Stimulated activated CD4-positive, alpha-beta T cell treated with anti-CD3 and anti-CD28 coated beads, Interleukin-1b, Interleukin-23, amount 100 ng/mL, for 48 hours (primary cell): Measurements from ENCODE around the gene NRSN2.

ENCODE experiments used
- DNase-seq: peaks from one replicate; pipeline ENCODE4 v3.0.0-alpha.2; 2020

Gene NRSN2

DNA sequence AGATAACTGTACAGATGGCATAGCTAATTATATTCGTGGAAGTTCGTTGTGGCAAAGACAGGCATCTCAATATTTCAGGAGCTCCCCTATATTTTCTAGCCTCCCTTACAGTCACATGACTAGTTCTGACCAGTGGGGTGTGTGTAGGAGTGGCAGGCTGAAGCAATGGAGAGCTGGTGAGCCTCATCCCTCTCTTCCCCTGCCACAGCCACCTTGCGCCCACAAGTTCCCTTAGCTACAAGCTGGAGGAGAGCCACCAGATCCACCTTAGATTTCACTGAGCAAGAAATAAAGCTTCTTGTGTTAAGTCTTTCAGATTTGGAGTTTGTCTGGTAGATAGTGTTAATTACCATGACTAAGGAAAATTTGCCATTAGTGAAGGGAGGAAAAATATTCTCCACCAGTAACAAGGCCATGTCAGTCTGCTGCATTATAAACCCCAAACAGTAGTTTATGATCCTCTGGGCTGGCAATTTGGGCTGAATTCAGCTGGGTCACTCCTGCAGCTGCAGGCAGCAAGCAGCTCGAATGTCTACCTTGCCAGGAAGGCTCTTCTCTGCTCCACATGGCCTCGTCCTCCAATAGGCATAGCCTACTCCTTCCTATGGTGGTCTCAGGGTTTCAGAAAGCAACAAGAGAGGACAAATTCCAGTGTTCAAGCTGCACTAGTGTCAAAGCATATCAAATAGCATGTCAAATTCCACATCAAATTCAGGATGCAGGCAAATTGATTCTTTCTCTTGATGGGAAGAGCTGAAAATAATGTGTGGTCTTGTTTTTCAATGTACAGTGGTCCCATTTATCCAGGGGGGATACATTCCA lies 53.8 kb downstream of the NRSN2 start:
- DNase-seq = no peak

DNA sequence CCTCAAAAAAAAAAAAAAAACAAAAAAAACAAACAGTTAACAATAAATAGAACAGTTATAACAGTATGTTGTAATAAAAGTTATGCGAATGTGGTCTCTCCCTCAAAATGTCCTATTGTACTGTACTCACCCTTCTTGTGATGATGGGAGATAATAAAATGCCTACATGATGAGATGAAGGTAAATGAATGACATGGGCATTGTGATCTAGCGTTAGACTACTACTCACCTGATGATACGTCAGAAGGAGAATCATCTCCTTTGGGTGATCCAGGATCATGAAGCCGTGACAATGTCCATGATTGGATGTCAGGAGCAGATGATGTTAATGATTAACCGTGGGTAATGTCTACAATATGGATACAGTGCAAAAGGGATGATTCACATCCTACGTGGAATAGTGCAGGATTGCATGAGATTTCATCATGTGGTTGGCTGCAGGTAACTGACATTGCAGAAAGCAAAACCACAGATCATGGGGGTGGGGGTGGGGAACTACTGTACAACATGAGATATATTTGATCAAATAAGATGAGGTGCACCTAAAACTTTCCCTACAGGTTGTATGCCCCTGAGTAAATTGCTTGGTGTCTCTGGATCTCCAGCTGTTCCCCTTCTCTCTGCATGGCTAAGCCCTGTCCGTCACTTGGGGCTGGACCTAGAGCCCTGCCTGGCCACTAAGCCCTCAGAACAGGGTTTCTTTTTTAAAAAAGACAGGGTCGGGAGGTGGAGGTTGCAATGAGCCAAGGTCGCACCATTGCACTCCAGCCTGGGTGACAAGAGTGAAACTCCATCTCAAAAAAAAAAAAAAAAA lies 55.0 kb downstream of the NRSN2 start:
- no peak for DNase-seq

DNA sequence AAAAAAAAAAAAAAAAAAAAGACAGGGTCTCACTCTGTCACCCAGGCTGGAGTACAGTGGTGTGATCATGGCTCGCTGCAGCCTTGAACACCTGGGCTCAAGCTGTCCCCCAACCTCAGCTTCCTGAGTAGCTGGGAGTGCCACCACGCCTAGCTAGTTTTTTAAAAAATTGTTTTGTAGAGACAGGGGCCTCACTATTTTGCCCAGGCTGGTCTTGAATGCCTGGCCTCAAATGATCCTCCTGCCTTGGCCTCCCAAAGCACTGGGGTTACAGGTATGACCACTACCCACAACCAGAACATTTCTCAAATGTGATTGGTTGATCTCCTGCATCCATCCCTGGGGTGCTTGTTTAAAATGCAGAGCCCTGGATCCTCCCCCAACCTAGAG lies 55.6 kb downstream of the NRSN2 start:
- no peak for DNase-seq

DNA sequence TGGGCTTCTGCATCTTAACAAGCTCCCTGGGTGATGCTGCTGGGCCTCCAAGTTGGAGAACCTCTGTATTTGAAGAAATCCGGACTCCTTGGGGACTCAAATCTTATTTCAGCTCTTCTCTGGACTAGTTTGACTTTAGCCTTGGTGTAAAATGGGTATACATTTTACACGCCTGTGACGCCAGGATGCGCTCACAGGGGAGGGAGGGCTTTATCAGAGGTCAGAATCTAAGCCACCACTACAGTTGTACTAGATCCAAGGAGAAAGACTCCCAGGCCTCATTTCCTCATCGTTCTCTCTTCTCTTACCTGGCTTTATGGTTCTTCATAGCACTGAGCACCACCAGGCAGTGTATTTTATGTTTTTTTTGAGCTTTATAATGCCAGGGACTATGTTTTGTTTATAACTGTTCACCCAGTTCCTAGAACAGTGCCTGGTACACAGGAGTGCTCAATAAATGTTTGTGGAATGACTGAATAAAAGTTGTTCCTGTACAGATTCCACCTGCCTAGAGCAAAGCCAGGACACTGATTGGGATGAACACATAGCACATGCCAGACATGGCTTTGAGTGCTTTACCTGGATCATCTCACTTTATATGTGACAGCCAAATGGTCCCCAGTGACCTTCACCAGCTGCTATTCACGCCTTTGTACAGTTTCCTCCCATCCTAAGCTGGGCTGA lies 56.1 kb downstream of the NRSN2 start:
- no peak for DNase-seq

DNA sequence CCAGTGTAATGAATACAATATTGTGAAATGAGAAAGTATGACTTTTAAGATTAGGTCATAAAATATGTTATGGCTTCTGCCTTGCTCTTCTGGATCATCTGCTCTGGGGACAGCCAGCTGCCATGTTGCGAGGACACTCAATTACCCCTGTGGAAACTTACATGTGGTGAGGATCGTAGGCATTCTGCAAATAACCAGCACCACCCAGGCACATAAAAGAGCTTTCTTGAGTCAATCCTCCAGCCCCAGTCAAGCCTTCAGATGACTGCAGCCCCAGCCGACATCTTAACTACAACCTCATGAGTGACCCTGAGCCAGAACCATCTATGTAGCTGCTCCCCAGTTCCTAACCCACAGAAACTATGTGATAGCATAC lies 56.7 kb downstream of the NRSN2 start:
- DNase-seq = no peak

DNA sequence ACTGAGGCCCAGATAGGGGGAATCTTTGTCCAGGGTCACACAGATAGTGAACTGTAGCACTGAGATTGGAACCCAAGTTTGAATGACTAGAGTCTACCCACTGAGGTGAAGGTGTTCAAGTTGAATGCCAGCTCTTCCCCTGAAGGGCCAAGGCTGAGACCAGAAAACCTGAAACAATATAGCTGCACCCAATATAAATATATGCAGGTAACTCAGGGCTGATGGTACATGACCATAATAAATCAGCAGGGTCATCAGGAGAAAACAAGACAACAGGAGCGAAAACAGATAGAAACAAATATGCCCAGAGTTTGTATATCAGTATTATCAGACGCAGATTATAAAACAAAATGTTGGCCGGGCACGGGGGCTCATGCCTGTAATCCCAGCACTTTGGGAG lies 57.2 kb downstream of the NRSN2 start:
- no peak for DNase-seq
